ENCODE results near the gene ZNF862. TPM values are rescaled to one million over a fixed set of nuclear protein-coding genes. Genes with fewer than 3 reads are reported as not detected.

ZNF862 gene
- total and polyA plus RNA-seq, 2 of the 13 experiments (the other 11 are each of a cell fraction or from before 2014, with no cell fraction given), result 0.89 to 2.0 TPM

- TF ChIP-seq ZNF383 (CRISPR knock-in tag; IDR thresholded peaks at IDR 0.05; ENCODE audit: borderline replicate concordance) (no peak), ATF2 (CRISPR knock-in tag; IDR thresholded peaks at IDR 0.05) (no peak), ZNF160 (CRISPR knock-in tag; IDR thresholded peaks at IDR 0.05) (no peak), ZBTB7A (CRISPR knock-in tag; IDR thresholded peaks at IDR 0.05) (no peak), ZNF589 (CRISPR knock-in tag; conservative IDR thresholded peaks at IDR 0.05) (no peak), GZF1 (CRISPR knock-in tag; IDR thresholded peaks at IDR 0.05) (no peak), ZFAT (CRISPR knock-in tag; conservative IDR thresholded peaks at IDR 0.05) (no peak), POGZ (CRISPR knock-in tag; IDR thresholded peaks at IDR 0.05) (no peak), RNF2 (conservative IDR thresholded peaks at IDR 0.05; ENCODE audit: low read depth) (no peak), GABPB1 (CRISPR knock-in tag; IDR thresholded peaks at IDR 0.05) (no peak), NONO (IDR thresholded peaks at IDR 0.05) (no peak), NONO (CRISPR knock-in tag; conservative IDR thresholded peaks at IDR 0.05) (0 out of 2 replicates have a peak, but pooled peaks have one; percentile 21), ZNF18 (CRISPR knock-in tag; IDR thresholded peaks at IDR 0.05; ENCODE audit: insufficient replicate concordance) (no peak), TAF1 (CRISPR knock-in tag; IDR thresholded peaks at IDR 0.05) (no peak), IRF2 (CRISPR knock-in tag; IDR thresholded peaks at IDR 0.05) (no peak), KDM2A (CRISPR knock-in tag; IDR thresholded peaks at IDR 0.05; ENCODE audit: borderline replicate concordance, low read depth) (no peak), XRCC5 (optimal IDR thresholded peaks at IDR 0.05; ENCODE audit: low read length) (peak; percentile 42), ZBTB26 (CRISPR knock-in tag; IDR thresholded peaks at IDR 0.05; ENCODE audit: borderline replicate concordance) (no peak), ZNF615 (CRISPR knock-in tag; IDR thresholded peaks at IDR 0.05; ENCODE audit: borderline replicate concordance) (no peak), ZNF513 (CRISPR knock-in tag; conservative IDR thresholded peaks at IDR 0.05) (no peak), TGIF2 (CRISPR knock-in tag; IDR thresholded peaks at IDR 0.05) (no peak), SIN3A (IDR thresholded peaks at IDR 0.05; ENCODE audit: borderline replicate concordance, low read depth, low read length) (no peak), HNF1B (CRISPR knock-in tag; IDR thresholded peaks at IDR 0.05) (no peak)
- TF ChIP-seq, protein P1, sequence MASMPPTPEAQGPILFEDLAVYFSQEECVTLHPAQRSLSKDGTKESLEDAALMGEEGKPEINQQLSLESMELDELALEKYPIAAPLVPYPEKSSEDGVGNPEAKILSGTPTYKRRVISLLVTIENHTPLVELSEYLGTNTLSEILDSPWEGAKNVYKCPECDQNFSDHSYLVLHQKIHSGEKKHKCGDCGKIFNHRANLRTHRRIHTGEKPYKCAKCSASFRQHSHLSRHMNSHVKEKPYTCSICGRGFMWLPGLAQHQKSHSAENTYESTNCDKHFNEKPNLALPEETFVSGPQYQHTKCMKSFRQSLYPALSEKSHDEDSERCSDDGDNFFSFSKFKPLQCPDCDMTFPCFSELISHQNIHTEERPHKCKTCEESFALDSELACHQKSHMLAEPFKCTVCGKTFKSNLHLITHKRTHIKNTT (CRISPR knock-in tag; IDR thresholded peaks at IDR 0.05), result no peak
Observed at GRCh38 chr7:149883452-149883861, 45.3 kb downstream of the ZNF862 start (continued).
